HG02763 (cell line): ENCODE results near the gene CSF2.

Experiments
- ATAC-seq: cut with Tn5 transposase; IDR thresholded peaks from one replicate; pipeline ENCODE4 v1.9.1; 2021; ENCODE audit warnings: mild to moderate bottlenecking, moderate library complexity; ENCODE audit not compliant: unreplicated experiment

Gene CSF2

GRCh38 chr5:132073231-132074013 lies at the start of gene CSF2:
Gene CSF2, plus strand, starts transcription at chr5:132073789. Its CDS starts 35 bp downstream, at chr5:132073824.
- no peak for ATAC-seq

- no peak for ATAC-seq
Observed at GRCh38 chr5:132024117-132024435, 49.5 kb upstream of the CSF2 start.

DNA sequence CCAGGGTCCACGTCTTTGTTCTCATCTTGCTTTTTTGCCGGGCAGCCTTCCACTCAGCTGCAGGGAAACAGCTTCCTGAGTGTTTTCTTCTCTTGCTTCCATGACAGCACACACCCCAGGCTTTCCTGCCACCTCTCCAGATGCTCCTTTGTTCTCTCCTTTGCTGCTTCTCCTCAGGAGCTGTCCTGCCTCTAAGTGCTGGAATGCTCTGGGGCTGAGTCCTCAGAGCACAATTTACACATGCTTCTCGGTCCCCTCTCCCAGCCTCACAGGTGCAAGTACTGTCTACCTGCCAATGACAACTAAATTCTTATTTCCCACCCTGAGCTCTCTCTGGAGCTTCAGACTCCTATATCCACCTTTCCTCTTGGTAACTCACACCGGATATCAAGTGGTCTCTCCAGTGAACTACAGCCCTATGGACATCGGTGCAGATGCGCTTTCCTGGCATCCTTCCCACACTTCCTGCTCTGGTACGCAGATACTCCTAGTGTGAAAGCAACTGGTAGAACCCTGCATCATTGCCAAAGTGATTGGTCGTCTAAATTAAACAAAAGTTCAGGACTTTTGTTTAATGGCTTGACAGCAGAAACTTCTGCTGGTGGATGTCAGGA lies 48.7 kb upstream of the CSF2 start:
- no peak for ATAC-seq

GRCh38 chr5:132025403-132025971 lies 48.1 kb upstream of the CSF2 start:
- no peak for ATAC-seq

- no peak for ATAC-seq
Observed at GRCh38 chr5:132026516-132027008, 47.0 kb upstream of the CSF2 start.

DNA sequence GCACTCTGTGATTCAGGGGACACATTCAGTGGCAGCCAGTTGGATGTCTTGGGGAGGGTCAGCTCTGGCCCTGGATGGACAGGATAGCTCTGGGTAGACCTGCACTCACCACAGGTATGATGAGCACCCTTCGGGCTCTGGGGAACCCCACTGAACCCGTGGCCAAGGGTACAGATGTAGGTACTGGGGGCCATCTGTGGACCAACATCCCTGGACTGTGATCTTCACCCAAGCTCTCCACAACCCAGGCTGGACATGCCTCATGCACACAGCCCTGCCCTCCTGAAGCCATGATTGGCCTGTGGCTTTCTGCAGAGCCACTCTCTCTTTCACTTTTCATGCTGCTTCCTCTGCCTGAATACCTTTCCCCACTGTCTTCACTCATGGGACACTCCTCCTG lies 46.6 kb upstream of the CSF2 start:
- ATAC-seq, result no peak

- ATAC-seq, result no peak
Observed at GRCh38 chr5:132029609-132030330, 43.8 kb upstream of the CSF2 start.

DNA sequence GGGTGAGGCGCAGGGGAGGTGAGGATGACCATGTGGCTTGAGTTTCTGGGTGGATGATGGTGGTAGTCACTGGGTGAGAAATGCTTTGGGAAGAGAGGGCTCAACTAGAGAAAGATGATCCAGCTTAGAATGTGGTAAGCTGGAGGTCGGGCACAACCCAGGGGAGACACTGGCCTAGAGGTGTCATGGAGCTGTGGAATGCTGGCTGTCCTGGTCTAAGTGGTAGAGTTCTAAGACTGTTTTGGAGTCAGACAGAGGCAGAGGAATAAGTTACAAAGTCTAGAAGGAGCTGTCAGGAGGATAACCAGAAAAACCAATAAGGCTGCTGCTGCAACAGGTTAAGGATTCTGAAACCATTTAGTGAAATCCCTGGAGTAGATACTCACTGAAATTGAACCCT lies 43.0 kb upstream of the CSF2 start:
- ATAC-seq, result no peak

GRCh38 chr5:132032196-132032595 lies 41.4 kb upstream of the CSF2 start:
- no peak for ATAC-seq

GRCh38 chr5:132033122-132033521 lies 40.5 kb upstream of the CSF2 start:
- ATAC-seq, result no peak

DNA sequence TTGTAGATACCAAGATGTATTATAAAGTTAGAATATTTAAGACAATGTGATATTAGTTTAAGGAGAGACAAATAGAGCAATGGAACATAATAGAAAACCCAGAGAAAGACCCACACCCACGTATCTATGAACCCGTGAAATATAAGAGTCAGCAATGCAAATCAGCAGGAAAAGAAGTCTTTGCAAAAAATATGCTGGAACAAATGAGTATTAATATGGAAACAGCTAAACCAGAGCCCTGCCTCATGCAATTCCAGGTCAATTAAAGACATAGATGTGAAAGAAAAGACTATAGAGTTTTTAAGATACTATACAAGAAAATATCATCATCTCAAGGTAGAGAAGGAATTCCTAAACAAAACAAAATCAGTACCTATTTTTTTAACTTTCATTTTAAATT lies 36.2 kb upstream of the CSF2 start:
- ATAC-seq, result no peak

GRCh38 chr5:132044207-132044606 lies 29.4 kb upstream of the CSF2 start:
- ATAC-seq, result no peak

DNA sequence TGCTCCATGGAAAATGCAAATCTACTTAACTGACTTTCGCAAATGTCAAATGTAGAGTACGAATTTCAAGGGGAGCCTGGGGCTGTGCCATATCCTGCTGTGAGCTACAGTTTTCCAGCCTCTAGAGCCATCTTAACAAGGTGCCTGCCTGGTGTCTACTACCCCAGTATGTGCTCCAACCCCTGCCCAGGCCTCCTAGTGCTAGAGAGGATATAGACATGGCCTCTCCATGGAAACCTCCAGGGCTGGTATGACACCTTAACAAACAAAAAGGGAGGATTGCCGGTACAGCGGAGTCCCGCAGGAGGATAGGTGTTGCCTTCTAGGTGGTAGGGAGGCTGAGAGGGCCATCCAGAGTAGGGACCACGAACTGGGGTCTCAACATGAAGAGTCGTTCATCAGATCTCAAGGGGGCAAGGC lies 26.7 kb upstream of the CSF2 start:
- ATAC-seq, result no peak

DNA sequence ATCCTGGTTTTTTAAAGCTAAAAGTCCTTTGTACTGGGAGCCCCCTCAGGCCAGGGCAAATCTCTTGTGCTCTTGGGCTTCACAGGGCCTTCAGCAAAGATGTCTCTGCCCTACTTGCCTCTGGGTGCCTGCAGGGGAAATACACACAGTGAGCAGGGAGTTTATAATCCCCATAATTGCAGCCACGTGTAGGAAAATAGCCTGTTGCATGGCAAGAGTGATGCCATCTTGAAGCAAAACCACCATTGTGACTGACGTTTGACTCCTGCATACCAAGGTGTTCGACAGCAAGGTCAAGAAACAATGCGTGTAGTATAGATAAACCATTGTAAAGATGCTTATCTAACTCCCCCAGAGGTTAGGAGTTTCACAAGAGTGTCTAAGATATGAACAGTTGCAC lies 24.5 kb upstream of the CSF2 start:
- ATAC-seq, result no peak

DNA sequence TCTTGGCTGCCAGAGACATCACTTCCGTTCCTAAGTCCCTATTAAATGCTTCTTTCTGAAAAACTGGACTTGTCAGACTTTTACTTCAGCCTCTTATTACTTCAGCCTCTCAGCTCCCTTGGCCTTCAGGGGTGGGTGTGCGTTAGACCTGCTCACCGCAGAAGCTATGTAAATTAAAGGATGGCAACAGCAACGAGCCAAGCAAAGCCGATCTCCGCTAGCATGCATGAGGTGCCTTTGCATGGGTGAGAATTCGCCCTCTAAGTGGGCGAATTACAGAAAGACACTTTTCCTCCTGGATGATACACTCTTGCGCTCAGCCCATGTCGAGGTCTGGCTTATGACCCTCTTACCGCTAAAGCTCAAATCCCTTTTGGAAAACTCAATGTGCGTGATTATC lies 24.0 kb upstream of the CSF2 start:
- no peak for ATAC-seq

DNA sequence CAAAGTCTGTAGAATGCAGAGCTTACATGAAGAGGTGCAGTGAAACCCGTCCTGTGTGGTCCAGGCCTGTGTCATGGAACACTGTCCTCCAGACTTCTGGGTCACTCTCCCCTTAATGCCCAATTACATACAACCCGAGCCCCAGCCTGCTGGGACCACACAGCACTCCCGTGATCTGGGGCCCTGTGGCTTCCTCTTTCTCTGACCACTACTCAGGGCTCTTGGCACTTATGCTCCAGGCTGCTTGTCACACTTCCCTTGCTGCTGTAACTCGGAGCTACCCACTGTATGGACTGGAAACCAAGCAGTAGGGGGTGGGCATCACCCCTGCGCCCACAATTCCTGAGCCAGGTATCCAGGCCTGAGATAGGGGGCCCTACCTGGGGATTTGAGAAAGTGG lies 23.5 kb upstream of the CSF2 start:
- ATAC-seq, result no peak

DNA sequence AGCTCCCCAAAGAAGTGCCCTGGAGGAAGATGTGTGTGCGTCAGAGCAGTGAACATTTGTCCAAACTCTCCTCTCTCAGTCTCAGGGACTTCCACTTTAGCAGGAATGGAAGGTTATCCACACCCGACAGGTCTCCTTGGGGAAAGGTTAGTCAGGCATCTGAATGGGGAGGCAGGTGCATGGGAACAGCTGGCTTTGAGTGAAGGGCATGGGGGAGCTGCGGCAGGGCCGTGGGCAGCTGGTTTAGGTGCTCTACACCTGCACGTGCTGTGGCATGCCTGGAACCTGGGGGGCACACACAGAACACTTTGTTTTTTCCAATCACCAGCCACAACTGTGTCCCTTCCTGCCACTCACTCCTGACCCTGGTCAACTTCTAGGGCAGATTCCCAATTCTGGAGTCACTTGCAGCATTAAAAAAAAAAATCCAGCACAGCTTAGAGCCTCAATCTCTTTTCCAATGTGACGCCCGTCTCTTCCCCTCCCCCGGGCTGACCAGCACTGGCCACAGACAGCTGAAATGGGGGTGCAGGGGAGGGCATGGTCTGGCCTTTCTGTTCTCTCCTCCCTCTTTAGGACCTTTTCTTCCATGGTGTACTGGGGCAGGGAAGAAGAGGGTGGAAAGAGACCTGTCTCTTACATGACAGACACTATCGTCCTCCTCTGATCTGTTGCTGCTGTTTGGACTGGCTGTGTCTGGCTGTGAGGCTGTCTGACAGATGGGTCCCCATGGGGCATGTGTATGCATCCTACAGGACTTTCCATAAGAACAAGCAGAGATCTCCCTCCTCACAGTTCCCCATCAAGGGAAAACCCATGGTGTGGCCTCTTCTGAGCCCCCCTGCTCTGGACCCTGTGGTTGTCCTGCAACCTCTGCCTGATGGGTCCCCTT lies 22.7 kb upstream of the CSF2 start:
- no peak for ATAC-seq

GRCh38 chr5:132052520-132052919 lies 21.1 kb upstream of the CSF2 start:
- ATAC-seq, result no peak

- no peak for ATAC-seq
Observed at GRCh38 chr5:132053483-132053882, 20.1 kb upstream of the CSF2 start.

DNA sequence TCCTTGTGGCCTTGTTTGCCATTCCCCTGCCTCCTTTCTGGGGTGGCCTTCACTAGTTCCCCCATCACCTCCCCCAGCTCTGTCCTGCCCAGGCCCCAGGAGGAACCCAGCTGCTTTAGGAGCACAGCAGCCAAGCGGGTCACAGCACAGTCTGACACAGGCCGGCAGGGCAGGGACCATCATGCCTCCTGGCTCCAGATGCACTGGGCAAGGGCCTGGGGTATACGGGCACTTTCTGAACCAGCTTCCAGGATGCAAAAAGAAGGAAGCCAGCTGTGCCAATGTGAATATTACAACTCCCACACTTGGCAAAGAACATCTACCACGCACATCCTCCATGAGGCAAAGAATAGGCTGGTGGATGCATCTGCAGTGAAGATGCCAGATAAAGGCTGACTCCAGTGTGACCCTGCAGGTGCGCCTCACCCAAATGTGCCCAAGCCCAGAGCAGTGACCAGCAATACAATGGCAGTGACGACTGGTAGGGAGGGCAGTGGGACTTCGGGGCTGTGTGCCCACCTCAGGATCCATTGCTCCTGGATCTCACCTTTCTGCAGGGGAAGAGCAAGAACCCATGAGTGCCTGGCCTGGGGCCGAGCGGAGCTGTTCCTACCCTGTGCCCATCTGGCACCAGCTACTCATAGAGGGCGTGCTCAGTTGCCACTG lies 19.4 kb upstream of the CSF2 start:
- ATAC-seq, result no peak
